ENCODE results near the gene CIZ1.
A peak's percentile ranks its signal among the peaks of the same experiment; 100 is the strongest.

The CIZ1 gene

GRCh38 chr9:128159784-128160602 is 31.4 kb downstream of the CIZ1 start, which contains the start of gene BBLN:
TSS of gene BBLN (plus strand) at chr9:128160265. CDS start at chr9:128160408, 143 bp downstream.
- Histone ChIP-seq H3K4me3 (ENCODE audit: low read length in 2 of 2) (peak within 1 kb of the TSS; percentile 83 to 90), H3K36me3 (ENCODE audit: control insufficient read depth in 2 of 2, insufficient read depth in 2 of 2, low read length in 2 of 2) (peaks cover 2 to 13% of the 10 kb centered on the region in 2 donors), H3K4me1 (ENCODE audit: control insufficient read depth, insufficient read depth, low read length) (peaks cover 19% of the 10 kb centered on the region), H3K27me3 (ENCODE audit: control insufficient read depth in 1 of 2, insufficient read depth in 2 of 2, low read length in 2 of 2) (no peaks in the 10 kb centered on the region), H3K9ac (ENCODE audit: low read length in 2 of 2) (peak within 1 kb of the TSS; percentile 74 to 87), H3K9me3 (ENCODE audit: control insufficient read depth in 2 of 2, low read length in 2 of 2) (no peaks in the 10 kb centered on the region), H3K27ac (ENCODE audit: low read length) (no peak within 1 kb of the TSS)

- no peaks in the 10 kb centered on the region for H3K27me3 ChIP-seq (ENCODE audit: control insufficient read depth in 1 of 2, insufficient read depth in 2 of 2, low read length in 2 of 2)
- peak overlapping the region; percentile 63 to 77 for H3K4me3 ChIP-seq (ENCODE audit: low read length in 2 of 2)
- H3K36me3 ChIP-seq (ENCODE audit: control insufficient read depth in 2 of 2, insufficient read depth in 2 of 2, low read length in 2 of 2): peaks cover 2 to 13% of the 10 kb centered on the region in 2 donors
- no peak overlapping the region for H3K27ac ChIP-seq (ENCODE audit: low read length)
- peak overlapping the region; percentile 51 to 60 for H3K9ac ChIP-seq (ENCODE audit: low read length in 2 of 2)
- H3K4me1 ChIP-seq (ENCODE audit: control insufficient read depth, insufficient read depth, low read length): peaks cover 19% of the 10 kb centered on the region
- H3K9me3 ChIP-seq (ENCODE audit: control insufficient read depth in 2 of 2, low read length in 2 of 2): no peaks in the 10 kb centered on the region
These were observed 31.9 kb downstream of the CIZ1 start for GRCh38 chr9:128159522-128159783.

GRCh38 chr9:128155736-128156500 is 35.5 kb downstream of the CIZ1 start:
- no peak overlapping the region for H3K4me3 ChIP-seq (ENCODE audit: low read length in 2 of 2)
- no peaks in the 10 kb centered on the region for H3K27me3 ChIP-seq (ENCODE audit: control insufficient read depth in 1 of 2, insufficient read depth in 2 of 2, low read length in 2 of 2)
- peaks cover 12% of the 10 kb centered on the region for H3K4me1 ChIP-seq (ENCODE audit: control insufficient read depth, insufficient read depth, low read length)
- H3K9me3 ChIP-seq (ENCODE audit: control insufficient read depth in 2 of 2, low read length in 2 of 2): no peaks in the 10 kb centered on the region
- H3K36me3 ChIP-seq (ENCODE audit: control insufficient read depth in 2 of 2, insufficient read depth in 2 of 2, low read length in 2 of 2): no peaks in the 10 kb centered on the region
- no peak overlapping the region for H3K9ac ChIP-seq (ENCODE audit: low read length in 2 of 2)
- H3K27ac ChIP-seq (ENCODE audit: low read length): no peak overlapping the region

- H3K9me3 ChIP-seq (ENCODE audit: control insufficient read depth in 2 of 2, low read length in 2 of 2): no peaks in the 10 kb centered on the region
- no peak overlapping the region for H3K9ac ChIP-seq (ENCODE audit: low read length in 2 of 2)
- H3K36me3 ChIP-seq (ENCODE audit: control insufficient read depth in 2 of 2, insufficient read depth in 2 of 2, low read length in 2 of 2): no peaks in the 10 kb centered on the region
- H3K4me1 ChIP-seq (ENCODE audit: control insufficient read depth, insufficient read depth, low read length): no peaks in the 10 kb centered on the region
- H3K4me3 ChIP-seq (ENCODE audit: low read length in 2 of 2): no peak overlapping the region
- no peak overlapping the region for H3K27ac ChIP-seq (ENCODE audit: low read length)
- H3K27me3 ChIP-seq (ENCODE audit: control insufficient read depth in 1 of 2, insufficient read depth in 2 of 2, low read length in 2 of 2): no peaks in the 10 kb centered on the region
These were observed 37.3 kb downstream of the CIZ1 start for GRCh38 chr9:128153947-128154695.

GRCh38 chr9:128153060-128153946 is 38.1 kb downstream of the CIZ1 start:
- Histone ChIP-seq H3K36me3 (ENCODE audit: control insufficient read depth in 2 of 2, insufficient read depth in 2 of 2, low read length in 2 of 2) (no peaks in the 10 kb centered on the region), H3K4me1 (ENCODE audit: control insufficient read depth, insufficient read depth, low read length) (peaks cover 3% of the 10 kb centered on the region), H3K9me3 (ENCODE audit: control insufficient read depth in 2 of 2, low read length in 2 of 2) (no peaks in the 10 kb centered on the region), H3K27ac (ENCODE audit: low read length) (no peak overlapping the region), H3K27me3 (ENCODE audit: control insufficient read depth in 1 of 2, insufficient read depth in 2 of 2, low read length in 2 of 2) (no peaks in the 10 kb centered on the region), H3K9ac (ENCODE audit: low read length in 2 of 2) (no peak overlapping the region), H3K4me3 (ENCODE audit: low read length in 2 of 2) (no peak overlapping the region)

GRCh38 chr9:128152133-128153059 is 39.0 kb downstream of the CIZ1 start:
- no peaks in the 10 kb centered on the region for H3K27me3 ChIP-seq (ENCODE audit: control insufficient read depth in 1 of 2, insufficient read depth in 2 of 2, low read length in 2 of 2)
- no peaks in the 10 kb centered on the region for H3K36me3 ChIP-seq (ENCODE audit: control insufficient read depth in 2 of 2, insufficient read depth in 2 of 2, low read length in 2 of 2)
- peaks cover 3% of the 10 kb centered on the region for H3K4me1 ChIP-seq (ENCODE audit: control insufficient read depth, insufficient read depth, low read length)
- H3K9me3 ChIP-seq (ENCODE audit: control insufficient read depth in 2 of 2, low read length in 2 of 2): no peaks in the 10 kb centered on the region
- H3K9ac ChIP-seq (ENCODE audit: low read length in 2 of 2): no peak overlapping the region
- no peak overlapping the region for H3K27ac ChIP-seq (ENCODE audit: low read length)
- no peak overlapping the region for H3K4me3 ChIP-seq (ENCODE audit: low read length in 2 of 2)

GRCh38 chr9:128151309-128152132 is 39.9 kb downstream of the CIZ1 start:
- Histone ChIP-seq H3K36me3 (ENCODE audit: control insufficient read depth in 2 of 2, insufficient read depth in 2 of 2, low read length in 2 of 2) (no peaks in the 10 kb centered on the region), H3K9ac (ENCODE audit: low read length in 2 of 2) (no peak overlapping the region), H3K4me1 (ENCODE audit: control insufficient read depth, insufficient read depth, low read length) (peaks cover 3% of the 10 kb centered on the region), H3K4me3 (ENCODE audit: low read length in 2 of 2) (no peak overlapping the region), H3K27me3 (ENCODE audit: control insufficient read depth in 1 of 2, insufficient read depth in 2 of 2, low read length in 2 of 2) (no peaks in the 10 kb centered on the region), H3K9me3 (ENCODE audit: control insufficient read depth in 2 of 2, low read length in 2 of 2) (no peaks in the 10 kb centered on the region), H3K27ac (ENCODE audit: low read length) (no peak overlapping the region)

GRCh38 chr9:128150594-128151308 is 40.6 kb downstream of the CIZ1 start:
- H3K9me3 ChIP-seq (ENCODE audit: control insufficient read depth in 2 of 2, low read length in 2 of 2): no peaks in the 10 kb centered on the region
- no peaks in the 10 kb centered on the region for H3K36me3 ChIP-seq (ENCODE audit: control insufficient read depth in 2 of 2, insufficient read depth in 2 of 2, low read length in 2 of 2)
- peaks cover 3% of the 10 kb centered on the region for H3K4me1 ChIP-seq (ENCODE audit: control insufficient read depth, insufficient read depth, low read length)
- H3K4me3 ChIP-seq (ENCODE audit: low read length in 2 of 2): no peak overlapping the region
- H3K27me3 ChIP-seq (ENCODE audit: control insufficient read depth in 1 of 2, insufficient read depth in 2 of 2, low read length in 2 of 2): no peaks in the 10 kb centered on the region
- H3K27ac ChIP-seq (ENCODE audit: low read length): no peak overlapping the region
- H3K9ac ChIP-seq (ENCODE audit: low read length in 2 of 2): no peak overlapping the region
